Right atrium auricular region (tissue), 2 donors: ENCODE data around the gene CAVIN4. TPM values are rescaled to one million over a fixed set of nuclear protein-coding genes. Genes with fewer than 3 reads are reported as not detected.

ENCODE experiments used
- DNase-seq: peaks from one replicate; pipeline ENCODE4 v3.0.0-alpha.2; 2019; ENCODE audit warnings: low spot score
- H3K27ac ChIP-seq, 2 donors: fragments of 200-600 bp; sonication (generic); 1 replicate in 1 of 2; 2 replicates in 1 of 2; pipeline ENCODE4 v1.5.1; 2016 to 2019
- H3K27me3 ChIP-seq, 2 donors: fragments of 200-600 bp; sonication (generic); one replicate each; pipeline versions ENCODE4 v1.5.1 to v1.6.0; 2017 to 2019
- H3K36me3 ChIP-seq: fragments of 200-600 bp; sonication (generic); one replicate; pipeline ENCODE4 v1.5.1; 2016
- H3K4me1 ChIP-seq, 2 donors: fragments of 200-600 bp; sonication (generic); one replicate each; pipeline versions ENCODE4 v1.5.1 to v1.6.0; 2017 to 2019
- H3K4me3 ChIP-seq, 2 donors: fragments of 200-600 bp; sonication (generic); 1 replicate in 1 of 2; 2 replicates in 1 of 2; pipeline ENCODE4 v1.5.1; 2017 to 2019; ENCODE audit warnings: mild to moderate bottlenecking in 1 of 2, moderate library complexity in 1 of 2
- H3K9me3 ChIP-seq, 2 donors: fragments of 200-600 bp; sonication (generic); one replicate each; pipeline ENCODE4 v1.5.1; 2019
- total RNA-seq, 2 donors: library from RNA; depleted of rRNA; stranded (reverse); fragments of >200 nt; gene quantifications; one replicate each; pipeline ENCODE4 v1.1.0, GENCODE V29; 2016
- TF ChIP-seq, protein P1 (sequence below), 2 donors: fragments of 200-600 bp; sonication (generic); IDR thresholded peaks; one replicate each; pipeline ENCODE4 v1.5.1; 2019; ENCODE audit warnings: antibody characterized with exemption in 2 of 2

Gene CAVIN4
- total RNA-seq, 2 donors from 2014 or later: 33.3 to 41.2 TPM

DNA sequence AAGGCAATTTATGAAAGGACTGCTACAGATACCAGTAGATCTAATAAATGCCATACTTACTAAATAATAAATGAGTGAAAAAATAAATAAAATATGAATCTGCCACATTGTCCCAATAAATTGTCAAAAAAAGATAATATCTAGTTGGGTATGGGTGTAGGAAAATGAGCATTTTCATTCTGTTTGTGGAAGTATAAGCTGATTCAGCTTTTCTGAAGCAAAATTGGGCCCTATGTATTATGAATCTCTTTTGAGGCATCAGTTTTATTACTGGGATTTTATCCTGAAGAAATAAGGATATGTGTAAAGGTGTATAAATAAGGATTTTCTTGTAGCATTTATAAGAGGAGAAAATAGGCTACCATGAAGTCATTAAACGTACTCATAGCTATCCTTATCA, 46.1 kb downstream of the CAVIN4 start:
- no peaks in the 10 kb centered on the region for H3K27me3 ChIP-seq
- H3K9me3 ChIP-seq: no peaks in the 10 kb centered on the region
- TF ChIP-seq, protein P1, sequence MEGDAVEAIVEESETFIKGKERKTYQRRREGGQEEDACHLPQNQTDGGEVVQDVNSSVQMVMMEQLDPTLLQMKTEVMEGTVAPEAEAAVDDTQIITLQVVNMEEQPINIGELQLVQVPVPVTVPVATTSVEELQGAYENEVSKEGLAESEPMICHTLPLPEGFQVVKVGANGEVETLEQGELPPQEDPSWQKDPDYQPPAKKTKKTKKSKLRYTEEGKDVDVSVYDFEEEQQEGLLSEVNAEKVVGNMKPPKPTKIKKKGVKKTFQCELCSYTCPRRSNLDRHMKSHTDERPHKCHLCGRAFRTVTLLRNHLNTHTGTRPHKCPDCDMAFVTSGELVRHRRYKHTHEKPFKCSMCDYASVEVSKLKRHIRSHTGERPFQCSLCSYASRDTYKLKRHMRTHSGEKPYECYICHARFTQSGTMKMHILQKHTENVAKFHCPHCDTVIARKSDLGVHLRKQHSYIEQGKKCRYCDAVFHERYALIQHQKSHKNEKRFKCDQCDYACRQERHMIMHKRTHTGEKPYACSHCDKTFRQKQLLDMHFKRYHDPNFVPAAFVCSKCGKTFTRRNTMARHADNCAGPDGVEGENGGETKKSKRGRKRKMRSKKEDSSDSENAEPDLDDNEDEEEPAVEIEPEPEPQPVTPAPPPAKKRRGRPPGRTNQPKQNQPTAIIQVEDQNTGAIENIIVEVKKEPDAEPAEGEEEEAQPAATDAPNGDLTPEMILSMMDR (IDR thresholded peaks at IDR 0.05): no peak

DNA sequence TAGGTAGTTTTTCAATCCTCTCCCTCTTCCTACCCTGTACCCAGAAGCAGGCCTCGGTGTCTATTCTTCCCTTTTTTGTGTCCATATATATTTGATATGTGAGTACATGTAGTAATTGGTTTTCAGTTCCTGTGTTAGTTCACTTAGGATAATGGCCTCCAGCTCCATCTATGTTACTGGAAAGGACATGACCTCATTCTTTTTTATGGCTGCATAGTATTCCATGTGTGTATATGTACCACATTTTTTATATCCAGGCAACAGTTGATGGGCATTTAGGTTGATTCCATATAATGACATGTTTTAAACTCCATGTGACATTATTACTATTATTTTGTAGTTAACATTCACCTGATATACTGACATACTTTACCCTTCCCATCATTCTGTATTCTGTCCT, 49.1 kb downstream of the CAVIN4 start:
- no peaks in the 10 kb centered on the region for H3K9me3 ChIP-seq
- no peaks in the 10 kb centered on the region for H3K4me1 ChIP-seq
- TF ChIP-seq, protein P1 (IDR thresholded peaks at IDR 0.05): no peak
- H3K36me3 ChIP-seq: no peaks in the 10 kb centered on the region
- no peaks in the 10 kb centered on the region for H3K27me3 ChIP-seq
- DNase-seq: no peak
- H3K4me3 ChIP-seq: no peak overlapping the region
- no peak overlapping the region for H3K27ac ChIP-seq

More for the DNA sequence above, 46.1 kb downstream of the CAVIN4 start:
- DNase-seq: no peak
- Histone ChIP-seq H3K4me1 (no peaks in the 10 kb centered on the region), H3K27ac (no peak overlapping the region), H3K4me3 (no peak overlapping the region), H3K36me3 (no peaks in the 10 kb centered on the region)

DNA sequence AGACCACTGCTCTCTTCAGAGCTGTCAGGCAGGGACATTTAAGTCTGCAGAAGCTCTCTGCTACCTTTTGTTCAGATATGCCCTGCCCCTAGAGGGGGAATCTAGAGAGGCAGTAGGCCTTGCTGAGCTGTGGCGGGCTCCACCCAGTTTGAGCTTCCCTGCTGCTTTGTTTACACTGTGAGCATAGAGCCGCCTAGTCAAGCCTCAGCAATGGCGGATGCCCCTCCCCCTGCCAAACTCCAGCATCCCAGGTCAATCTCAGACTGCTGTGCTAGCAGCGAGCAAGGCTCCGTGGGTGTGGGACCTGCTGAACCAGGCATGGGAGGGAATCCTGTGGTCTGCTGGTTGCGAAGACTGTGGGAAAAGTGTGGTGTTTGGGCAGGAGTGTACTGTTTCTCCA, 59.9 kb downstream of the CAVIN4 start:
- TF ChIP-seq, protein P1 (IDR thresholded peaks at IDR 0.05): no peak
- Histone ChIP-seq H3K27ac (no peak overlapping the region), H3K4me3 (no peak overlapping the region), H3K36me3 (no peaks in the 10 kb centered on the region), H3K4me1 (no peaks in the 10 kb centered on the region), H3K9me3 (no peaks in the 10 kb centered on the region), H3K27me3 (no peaks in the 10 kb centered on the region)
- DNase-seq: no peak

Other genes with a start within 250 kb of the CAVIN4 start
- 1 to 10 TPM; 8.6 to 9.9 TPM for gene TEX10, start 225.1 kb upstream of the CAVIN4 start, total RNA-seq
- gene MSANTD3, start 150.9 kb upstream of the CAVIN4 start, total RNA-seq: 10 to 100 TPM; 20.9 to 29.3 TPM
- under 1 TPM in 1 of 2 donors, not detected in 1; 0.37 TPM for gene TMEFF1, start 104.9 kb upstream of the CAVIN4 start, total RNA-seq